Measurements from ENCODE around the gene OR10D3.
"Not testable (repeated sequence)": the region's sequence is repeated elsewhere in the genome, so short reads cannot be mapped to it uniquely, and the experiment has no call there.

The OR10D3 gene

GRCh38 chr11:124194293-124195188, 11.4 kb downstream of the OR10D3 start:
- DNase-seq (ENCODE audit: low read depth): peak; percentile 70

GRCh38 chr11:124195189-124195734, 12.1 kb downstream of the OR10D3 start:
- peak; percentile 66 for DNase-seq (ENCODE audit: low read depth)

- no peak for DNase-seq (ENCODE audit: low read depth)
Observed at GRCh38 chr11:124197999-124198398, 14.9 kb downstream of the OR10D3 start.

- DNase-seq (ENCODE audit: low read depth): no peak
Observed at GRCh38 chr11:124198897-124199296, 15.8 kb downstream of the OR10D3 start.

- no peak for DNase-seq (ENCODE audit: low read depth)
Observed at GRCh38 chr11:124199702-124200101, 16.6 kb downstream of the OR10D3 start.

- DNase-seq (ENCODE audit: low read depth): no peak
Observed at GRCh38 chr11:124200671-124201070, 17.5 kb downstream of the OR10D3 start.

- DNase-seq (ENCODE audit: low read depth): no peak
Observed at GRCh38 chr11:124202951-124203350, 19.8 kb downstream of the OR10D3 start.

- DNase-seq (ENCODE audit: low read depth): no peak
Observed at GRCh38 chr11:124204008-124204407, 20.9 kb downstream of the OR10D3 start.

- DNase-seq (ENCODE audit: low read depth): no peak
Observed at GRCh38 chr11:124207102-124207792, 24.1 kb downstream of the OR10D3 start.

GRCh38 chr11:124209824-124210357, 26.7 kb downstream of the OR10D3 start:
- DNase-seq (ENCODE audit: low read depth): no peak

- no peak for DNase-seq (ENCODE audit: low read depth)
Observed at GRCh38 chr11:124210421-124210820, 27.3 kb downstream of the OR10D3 start.

GRCh38 chr11:124211321-124211720, 28.2 kb downstream of the OR10D3 start:
- DNase-seq (ENCODE audit: low read depth): no peak

GRCh38 chr11:124214027-124214426, 30.9 kb downstream of the OR10D3 start:
- DNase-seq (ENCODE audit: low read depth): no peak

- DNase-seq (ENCODE audit: low read depth): no peak
Observed at GRCh38 chr11:124219126-124219525, 36.0 kb downstream of the OR10D3 start.

GRCh38 chr11:124222407-124222806, 39.3 kb downstream of the OR10D3 start:
- no peak for DNase-seq (ENCODE audit: low read depth)

- not testable (repeated sequence) for DNase-seq (ENCODE audit: low read depth)
Observed at GRCh38 chr11:124224618-124225423, 41.7 kb downstream of the OR10D3 start.

- DNase-seq (ENCODE audit: low read depth): no peak
Observed at GRCh38 chr11:124225471-124225870, 42.3 kb downstream of the OR10D3 start.

GRCh38 chr11:124233376-124233775, 50.2 kb downstream of the OR10D3 start:
- DNase-seq (ENCODE audit: low read depth): no peak

All from fibroblast of gingiva (primary cell).